Uterus (tissue), 4 donors: Measurements from ENCODE around the gene PRKAR2A. TPM values are rescaled to one million over a fixed set of nuclear protein-coding genes. Genes with fewer than 3 reads are reported as not detected.
"Not testable (repeated sequence)": the region's sequence is repeated elsewhere in the genome, so short reads cannot be mapped to it uniquely, and the experiment has no call there.

Source experiments
- DNase-seq, 2 donors: peaks; one replicate each; pipeline ENCODE4 v3.0.0-alpha.2; 2019 to 2020
- H3K27ac ChIP-seq, 2 donors: fragments of 200-600 bp; sonication (generic); 1 replicate in 1 of 2; 2 replicates in 1 of 2; pipeline ENCODE4 v1.5.1; 2016 to 2018
- H3K27me3 ChIP-seq, 2 donors: fragments of 200-600 bp; sonication (generic); one replicate each; pipeline ENCODE4 v1.5.1; 2018 to 2019; ENCODE audit warnings: control low read depth in 1 of 2
- H3K36me3 ChIP-seq, 2 donors: fragments of 200-600 bp; sonication (generic); one replicate each; pipeline ENCODE4 v1.5.1; 2019; ENCODE audit warnings: control low read depth in 1 of 2
- H3K4me1 ChIP-seq, 2 donors: fragments of 200-600 bp; sonication (generic); one replicate each; pipeline ENCODE4 v1.5.1; 2018 to 2019; ENCODE audit warnings: control low read depth in 1 of 2
- H3K4me3 ChIP-seq, 2 donors: fragments of 200-600 bp; sonication (generic); 1 replicate in 1 of 2; 2 replicates in 1 of 2; pipeline ENCODE4 v1.5.1; 2018 to 2019; ENCODE audit warnings: mild to moderate bottlenecking in 1 of 2
- H3K9me3 ChIP-seq, 2 donors: fragments of 200-600 bp; sonication (generic); one replicate each; pipeline ENCODE4 v1.5.1; 2019; ENCODE audit warnings: control low read depth in 1 of 2
- POLR2A ChIP-seq, 2 donors: fragments of 450-650 bp; IDR thresholded peaks; one replicate each; pipeline ENCODE4 v1.6.1; 2016; ENCODE audit warnings: antibody characterized with exemption in 2 of 2, mild to moderate bottlenecking in 1 of 2, moderate library complexity in 1 of 2
- intact Hi-C: fragments of 100-400 bp; cut with DNase I; formaldehyde crosslinking; loops from one replicate; pipeline ENCODE4 v1.15.1; 2023; ENCODE audit warnings: low total_unique reads
- total RNA-seq, 4 donors: library from RNA; depleted of rRNA in 3 of 4; stranded (reverse); fragments of >200 nt in 3 of 4; gene quantifications; one replicate each; pipeline versions ENCODE4 v1.1.0 to v1.2.4, GENCODE V29; 2014 to 2023
- TF ChIP-seq, protein P1 (sequence below), 4 experiments: fragments of 200-600 bp in 2 of 4; fragments of 450-650 bp in 2 of 4; sonication (generic) in 2 of 4; IDR thresholded peaks; one replicate each; pipeline ENCODE4 v1.5.1; 2016 to 2019; ENCODE audit warnings: antibody characterized with exemption in 4 of 4, mild to moderate bottlenecking in 2 of 4, moderate library complexity in 1 of 4
- donor health status: DM: yes; HTN: yes; CAD: no.

The PRKAR2A gene
- total RNA-seq, 4 donors from 2014 or later: 5.4 to 59.0 (median 26.3) TPM

DNA sequence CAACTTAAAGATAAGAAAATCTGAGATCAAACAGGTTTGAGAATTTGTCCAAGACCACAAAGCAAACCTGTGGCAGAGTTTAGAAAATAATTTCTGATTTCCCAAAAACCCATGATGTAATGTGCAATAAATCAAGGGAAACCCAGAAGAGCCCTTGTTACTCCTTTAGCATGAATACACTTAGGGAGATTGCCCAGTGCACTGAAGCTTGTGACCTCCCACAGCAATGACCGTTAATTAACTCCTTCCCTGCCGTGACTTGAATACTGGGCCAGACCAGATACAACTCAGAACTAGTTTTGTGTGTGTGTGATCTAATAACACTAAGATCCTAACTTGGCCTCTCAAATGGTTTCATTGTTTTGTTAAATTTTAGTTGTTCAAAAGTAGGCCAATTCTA, 2.5 kb downstream of the PRKAR2A start:
- H3K27me3 ChIP-seq: no peaks in the 10 kb centered on the region
- no peak for DNase-seq
- intact Hi-C loops: no loop called here
- no peaks in the 10 kb centered on the region for H3K9me3 ChIP-seq
- H3K27ac ChIP-seq: no peak overlapping the region
- no peaks in the 10 kb centered on the region for H3K36me3 ChIP-seq
- peaks cover 0 to 11% of the 10 kb centered on the region in 2 donors for H3K4me1 ChIP-seq
- TF ChIP-seq, protein P1, sequence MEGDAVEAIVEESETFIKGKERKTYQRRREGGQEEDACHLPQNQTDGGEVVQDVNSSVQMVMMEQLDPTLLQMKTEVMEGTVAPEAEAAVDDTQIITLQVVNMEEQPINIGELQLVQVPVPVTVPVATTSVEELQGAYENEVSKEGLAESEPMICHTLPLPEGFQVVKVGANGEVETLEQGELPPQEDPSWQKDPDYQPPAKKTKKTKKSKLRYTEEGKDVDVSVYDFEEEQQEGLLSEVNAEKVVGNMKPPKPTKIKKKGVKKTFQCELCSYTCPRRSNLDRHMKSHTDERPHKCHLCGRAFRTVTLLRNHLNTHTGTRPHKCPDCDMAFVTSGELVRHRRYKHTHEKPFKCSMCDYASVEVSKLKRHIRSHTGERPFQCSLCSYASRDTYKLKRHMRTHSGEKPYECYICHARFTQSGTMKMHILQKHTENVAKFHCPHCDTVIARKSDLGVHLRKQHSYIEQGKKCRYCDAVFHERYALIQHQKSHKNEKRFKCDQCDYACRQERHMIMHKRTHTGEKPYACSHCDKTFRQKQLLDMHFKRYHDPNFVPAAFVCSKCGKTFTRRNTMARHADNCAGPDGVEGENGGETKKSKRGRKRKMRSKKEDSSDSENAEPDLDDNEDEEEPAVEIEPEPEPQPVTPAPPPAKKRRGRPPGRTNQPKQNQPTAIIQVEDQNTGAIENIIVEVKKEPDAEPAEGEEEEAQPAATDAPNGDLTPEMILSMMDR (IDR thresholded peaks at IDR 0.05): no peak
- TF ChIP-seq POLR2A (IDR thresholded peaks at IDR 0.05): no peak
- peak overlapping the region in 1 of 2 donors; percentile 77 for H3K4me3 ChIP-seq

DNA sequence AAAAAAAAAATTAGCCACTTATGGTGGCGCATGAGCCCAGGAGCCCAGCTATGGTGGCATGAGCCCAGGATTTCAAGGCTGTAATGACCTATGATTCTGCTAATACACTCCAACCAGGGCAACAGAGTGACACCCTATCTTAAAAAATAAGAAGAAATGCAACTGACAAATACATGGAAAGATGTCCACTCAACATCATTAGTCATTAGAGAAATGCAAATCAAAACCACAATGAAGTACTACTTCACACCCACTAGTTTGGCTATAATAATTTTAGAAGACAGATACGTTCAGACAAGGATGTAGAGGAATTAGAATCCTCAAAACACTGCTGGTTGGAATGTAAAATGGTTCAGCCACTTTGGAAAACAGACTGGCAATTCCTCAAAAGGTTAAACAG, 10.5 kb downstream of the PRKAR2A start:
- Histone ChIP-seq H3K36me3 (no peaks in the 10 kb centered on the region), H3K4me1 (no peaks in the 10 kb centered on the region), H3K27me3 (no peaks in the 10 kb centered on the region), H3K4me3 (no peak overlapping the region), H3K27ac (no peak overlapping the region), H3K9me3 (no peaks in the 10 kb centered on the region)
- TF ChIP-seq, protein P1 (IDR thresholded peaks at IDR 0.05): no peak
- TF ChIP-seq POLR2A (IDR thresholded peaks at IDR 0.05): no peak
- no peak for DNase-seq
- intact Hi-C loops: no loop called here

DNA sequence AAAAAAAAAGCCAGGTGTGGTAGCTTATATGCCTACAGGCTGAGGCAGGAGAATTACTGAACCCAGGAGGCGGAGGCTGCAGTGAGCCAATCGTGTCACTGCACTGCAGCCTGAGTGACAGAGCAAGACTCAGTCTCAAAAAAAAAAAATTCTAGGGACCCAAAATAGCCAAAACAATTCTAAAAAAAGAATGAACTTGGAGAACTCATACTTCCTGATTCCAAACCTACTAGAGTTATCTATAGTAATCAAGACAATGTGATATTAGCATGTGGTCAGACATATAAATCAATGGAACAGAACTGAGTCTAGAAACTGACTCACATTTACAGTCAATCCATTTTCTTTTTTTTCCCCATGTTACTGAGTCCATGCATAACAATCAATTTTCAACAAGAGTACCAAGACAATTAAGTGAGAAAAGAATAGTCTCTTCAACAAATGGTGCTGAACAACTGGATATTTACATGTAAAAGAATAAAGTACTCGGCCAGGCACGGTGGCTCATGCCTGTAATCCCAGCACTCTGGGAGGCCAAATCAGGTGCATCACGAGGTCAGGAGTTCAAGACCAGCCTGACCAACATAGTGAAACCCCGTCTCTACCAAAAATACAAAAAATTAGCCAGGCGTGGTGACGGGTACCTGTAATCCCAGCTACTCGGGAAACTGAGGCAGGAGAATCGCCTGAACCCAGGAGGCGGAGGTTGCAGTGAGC, 11.9 kb downstream of the PRKAR2A start:
- H3K4me1 ChIP-seq: peaks cover 0 to 4% of the 10 kb centered on the region in 2 donors
- H3K36me3 ChIP-seq: no peaks in the 10 kb centered on the region
- H3K9me3 ChIP-seq: no peaks in the 10 kb centered on the region
- intact Hi-C loops: no loop called here
- no peak for DNase-seq
- H3K27me3 ChIP-seq: no peaks in the 10 kb centered on the region
- no peak overlapping the region for H3K4me3 ChIP-seq
- H3K27ac ChIP-seq: no peak overlapping the region
- TF ChIP-seq POLR2A (IDR thresholded peaks at IDR 0.05): no peak
- TF ChIP-seq, protein P1 (IDR thresholded peaks at IDR 0.05): no peak

DNA sequence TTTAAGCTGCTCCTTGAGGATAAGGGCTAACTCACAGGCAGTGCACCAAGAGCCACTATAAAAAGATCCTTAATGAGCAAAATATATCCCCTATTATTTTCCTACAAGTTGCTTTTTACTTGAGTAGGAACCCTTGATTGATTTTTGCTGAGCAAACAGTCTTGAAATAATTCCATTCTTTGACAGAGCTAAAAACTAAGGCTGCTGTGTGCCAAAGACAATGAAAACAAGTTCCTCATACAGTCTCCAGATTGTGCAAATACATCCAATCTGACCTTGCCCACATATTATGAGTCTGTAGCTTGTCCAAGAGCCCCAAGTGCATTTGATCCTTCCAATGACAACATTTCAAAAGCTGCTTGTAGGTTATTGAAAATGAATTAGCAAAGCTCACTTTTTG, 15.0 kb downstream of the PRKAR2A start:
- Histone ChIP-seq H3K9me3 (no peaks in the 10 kb centered on the region), H3K27me3 (no peaks in the 10 kb centered on the region), H3K36me3 (no peaks in the 10 kb centered on the region), H3K27ac (no peak overlapping the region), H3K4me1 (peaks cover 0 to 4% of the 10 kb centered on the region in 2 donors), H3K4me3 (no peak overlapping the region)
- intact Hi-C loops: no loop called here
- TF ChIP-seq, protein P1 (IDR thresholded peaks at IDR 0.05): no peak
- DNase-seq: no peak

DNA sequence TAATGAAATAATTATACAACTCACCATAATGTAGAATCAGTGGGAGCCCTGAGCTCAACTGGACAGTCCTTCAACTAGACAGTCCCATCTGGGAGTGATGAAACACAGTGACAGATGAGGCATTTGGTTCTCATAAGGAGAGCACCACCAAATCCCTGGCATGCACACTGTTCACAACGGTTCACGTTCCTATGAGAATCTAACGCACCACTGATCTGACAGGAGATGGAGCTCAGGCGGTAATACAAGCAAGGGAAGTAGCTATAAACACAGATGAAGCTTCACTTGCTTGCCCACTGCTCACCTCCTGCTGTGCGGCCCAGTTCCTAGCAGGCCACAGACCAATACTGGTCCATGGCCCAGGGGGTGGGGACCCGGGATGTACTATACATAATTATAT, 17.0 kb downstream of the PRKAR2A start:
- H3K27me3 ChIP-seq: no peaks in the 10 kb centered on the region
- H3K27ac ChIP-seq: no peak overlapping the region
- intact Hi-C loops: no loop called here
- no peaks in the 10 kb centered on the region for H3K9me3 ChIP-seq
- no peaks in the 10 kb centered on the region for H3K36me3 ChIP-seq
- H3K4me1 ChIP-seq: peaks cover 0 to 4% of the 10 kb centered on the region in 2 donors
- no peak overlapping the region for H3K4me3 ChIP-seq
- no peak for DNase-seq
- no peak for TF ChIP-seq POLR2A (IDR thresholded peaks at IDR 0.05)
- TF ChIP-seq, protein P1 (IDR thresholded peaks at IDR 0.05): no peak

DNA sequence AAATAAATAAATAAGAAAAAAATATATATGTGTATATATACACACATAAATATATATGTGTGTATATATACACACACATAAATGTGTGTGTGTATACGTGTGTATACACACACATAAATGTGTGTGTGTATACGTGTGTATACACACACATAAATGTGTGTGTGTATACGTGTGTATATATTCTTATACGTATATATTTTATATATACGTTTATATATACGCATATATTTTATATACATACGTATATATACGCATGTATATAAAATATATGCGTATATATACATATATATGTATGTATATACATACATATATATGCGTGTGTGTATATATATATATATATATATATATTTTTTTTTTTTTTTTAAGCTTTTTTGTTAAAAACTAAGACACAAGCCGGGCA, 18.1 kb downstream of the PRKAR2A start:
- intact Hi-C loops, H3K36me3 ChIP-seq: not testable (repeated sequence)

DNA sequence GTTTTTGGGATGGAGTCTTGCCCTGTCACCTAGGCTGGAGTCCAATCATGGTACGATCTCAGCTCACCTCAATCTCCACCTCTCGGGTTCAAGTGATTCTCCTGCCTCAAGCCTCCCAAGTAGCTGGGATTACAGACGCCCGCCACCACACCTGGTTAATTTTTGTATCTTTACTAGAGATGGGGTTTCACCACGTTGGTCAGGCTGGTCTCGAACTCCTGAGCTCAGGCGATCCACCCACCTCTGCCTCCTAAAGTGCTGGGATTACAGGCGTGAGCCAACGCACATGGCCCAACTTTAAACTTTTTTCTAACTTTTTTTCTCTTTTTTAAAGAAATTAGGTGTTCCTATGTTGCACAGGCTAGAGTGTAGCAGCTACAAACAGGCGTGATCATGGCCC, 19.8 kb downstream of the PRKAR2A start:
- DNase-seq, H3K27ac ChIP-seq, intact Hi-C loops, H3K27me3 ChIP-seq, H3K4me3 ChIP-seq, H3K9me3 ChIP-seq, H3K4me1 ChIP-seq, H3K36me3 ChIP-seq: not testable (repeated sequence)

More for the DNA sequence above, 18.1 kb downstream of the PRKAR2A start:
- not testable (repeated sequence) for H3K27me3 ChIP-seq, H3K27ac ChIP-seq, H3K9me3 ChIP-seq, H3K4me1 ChIP-seq, H3K4me3 ChIP-seq, DNase-seq
